Measurements from ENCODE around the gene GLIS1. TPM values are rescaled to one million over a fixed set of nuclear protein-coding genes. Genes with fewer than 3 reads are reported as not detected.
A peak's percentile ranks its signal among the peaks of the same experiment; 100 is the strongest.

GLIS1 gene
- total RNA-seq, 1 experiment from 2014 or later, result 0.24 TPM

- Mint-ChIP-seq H3K36me3 (no peaks in the 10 kb centered on the region), H3K4me1 (peaks cover 42% of the 10 kb centered on the region), H3K4me3 (no peak overlapping the region), H3K27me3 (ENCODE audit: low read depth) (peaks cover 20% of the 10 kb centered on the region), H3K27ac (0 out of 2 replicates have a peak overlapping the region, but pooled peaks have one; percentile 4), H3K9me3 (no peaks in the 10 kb centered on the region)
- CTCF ChIA-PET, result interaction anchor here (0.8 to 3.6 kb wide), 8 partner anchors 10 to 200 kb away, joined by 3 to 28 read pairs (median 4); no protein-coding TSS in a partner anchor
- POLR2A ChIA-PET, result no interaction called here
- ATAC-seq (no peak), DNase-seq (ENCODE audit: low spot score) (no peak)
- TF ChIP-seq ESRRA (CRISPR knock-in tag; IDR thresholded peaks at IDR 0.05; ENCODE audit: borderline replicate concordance), result no peak
Observed at GRCh38 chr1:53685272-53686051, 53.5 kb downstream of the GLIS1 start.

GRCh38 chr1:53684741-53685140, 54.2 kb downstream of the GLIS1 start:
- Mint-ChIP-seq H3K9me3 (no peaks in the 10 kb centered on the region), H3K36me3 (no peaks in the 10 kb centered on the region), H3K4me1 (peaks cover 42% of the 10 kb centered on the region), H3K4me3 (no peak overlapping the region), H3K27ac (no peak overlapping the region), H3K27me3 (ENCODE audit: low read depth) (peaks cover 20% of the 10 kb centered on the region)
- DNase-seq (ENCODE audit: low spot score) (no peak), ATAC-seq (no peak)
- no peak for TF ChIP-seq NFATC4 (CRISPR knock-in tag; IDR thresholded peaks at IDR 0.05)
- TF ChIP-seq TP53 (CRISPR knock-in tag; IDR thresholded peaks at IDR 0.05), result no peak
- no peak for TF ChIP-seq ZNF423 (CRISPR knock-in tag; IDR thresholded peaks at IDR 0.05)
- no peak for TF ChIP-seq EMX1 (CRISPR knock-in tag; IDR thresholded peaks at IDR 0.05)
- TF ChIP-seq MXD4 (CRISPR knock-in tag; IDR thresholded peaks at IDR 0.05; ENCODE audit: borderline replicate concordance), result no peak
- TF ChIP-seq GRHL2 (CRISPR knock-in tag; IDR thresholded peaks at IDR 0.05; ENCODE audit: insufficient replicate concordance, severe bottlenecking), result no peak
- TF ChIP-seq ATF1 (CRISPR knock-in tag; IDR thresholded peaks at IDR 0.05), result no peak
- no peak for TF ChIP-seq AR (CRISPR knock-in tag; IDR thresholded peaks at IDR 0.05)
- TF ChIP-seq ESRRA (CRISPR knock-in tag; IDR thresholded peaks at IDR 0.05; ENCODE audit: borderline replicate concordance), result no peak
- no peak for TF ChIP-seq ZBTB43 (CRISPR knock-in tag; IDR thresholded peaks at IDR 0.05)
- ChIA-PET CTCF (interaction anchor here (0.5 to 3.6 kb wide), 7 partner anchors 9 to 199 kb away, joined by 3 to 28 read pairs (median 4); no protein-coding TSS in a partner anchor), POLR2A (no interaction called here)

- Mint-ChIP-seq H3K27me3 (ENCODE audit: low read depth) (peaks cover 20% of the 10 kb centered on the region), H3K4me3 (no peak overlapping the region), H3K4me1 (peaks cover 42% of the 10 kb centered on the region), H3K36me3 (no peaks in the 10 kb centered on the region), H3K9me3 (no peaks in the 10 kb centered on the region), H3K27ac (no peak overlapping the region)
- ChIA-PET CTCF (interaction anchor here (0.5 to 3.6 kb wide), 9 partner anchors 9 to 198 kb away, joined by 3 to 39 read pairs (median 8); no protein-coding TSS in a partner anchor), POLR2A (no interaction called here)
- DNase-seq (ENCODE audit: low spot score) (peak; percentile 40), ATAC-seq (peak; percentile 18)
- no peak for TF ChIP-seq NFYB (CRISPR knock-in tag; conservative IDR thresholded peaks at IDR 0.05; ENCODE audit: low read depth)
- no peak for TF ChIP-seq RELA (CRISPR knock-in tag; IDR thresholded peaks at IDR 0.05; ENCODE audit: borderline replicate concordance)
- TF ChIP-seq JUN (CRISPR knock-in tag; IDR thresholded peaks at IDR 0.05), result no peak
- no peak for TF ChIP-seq SMAD4 (CRISPR knock-in tag; IDR thresholded peaks at IDR 0.05)
- no peak for TF ChIP-seq CDX4 (CRISPR knock-in tag; IDR thresholded peaks at IDR 0.05; ENCODE audit: borderline replicate concordance)
- no peak for TF ChIP-seq E2F4 (CRISPR knock-in tag; IDR thresholded peaks at IDR 0.05; ENCODE audit: borderline replicate concordance, low read depth)
- TF ChIP-seq PRDM15 (CRISPR knock-in tag; IDR thresholded peaks at IDR 0.05), result no peak
- no peak for TF ChIP-seq ZNF416 (CRISPR knock-in tag; IDR thresholded peaks at IDR 0.05)
- no peak for TF ChIP-seq ZNF138 (CRISPR knock-in tag; conservative IDR thresholded peaks at IDR 0.05)
Observed at GRCh38 chr1:53683986-53684740, 54.8 kb downstream of the GLIS1 start.
